Measurements from ENCODE around the gene TMEM82.

The TMEM82 gene

DNA sequence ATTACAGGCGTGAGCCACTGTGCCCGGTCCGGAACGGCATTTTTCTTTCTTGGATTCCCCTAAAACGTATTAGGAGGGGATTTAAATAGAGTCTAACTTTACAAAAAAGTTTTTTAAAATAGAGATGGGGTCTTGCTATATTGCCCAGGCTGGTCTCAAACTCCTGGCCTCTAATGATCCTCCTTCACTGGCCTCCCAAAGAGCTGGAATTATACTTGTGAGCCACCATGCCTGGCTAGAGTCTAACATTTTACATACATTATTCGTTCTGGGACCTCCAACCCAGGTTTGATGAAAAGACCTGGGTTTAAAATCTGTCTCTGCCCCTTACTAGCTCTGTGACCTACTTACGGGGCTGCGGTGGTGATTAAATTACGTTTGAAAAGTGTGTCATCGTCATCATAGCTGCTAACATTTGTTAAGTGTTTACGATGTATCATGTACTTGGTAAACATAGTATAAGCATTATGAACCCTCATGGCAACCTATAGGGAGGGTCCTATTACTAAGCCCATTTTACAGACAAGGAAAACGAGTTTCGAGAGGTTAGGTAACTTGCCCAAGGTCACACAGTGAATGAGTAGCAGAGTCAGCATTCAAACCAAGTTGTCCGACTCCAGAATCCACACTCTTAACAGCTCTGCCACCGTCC, 33.7 kb upstream of the TMEM82 start:
- no peaks in the 10 kb centered on the region for H3K9me3 ChIP-seq (ENCODE audit: insufficient read depth, low read length)
- no peak overlapping the region for H3K9ac ChIP-seq (ENCODE audit: insufficient read length, low read depth)
- no peaks in the 10 kb centered on the region for H3K4me1 ChIP-seq (ENCODE audit: insufficient read depth, insufficient read length)
- no peak for DNase-seq (ENCODE audit: low read depth, low spot score)
- TF ChIP-seq ZNF274 (IDR thresholded peaks at IDR 0.05; ENCODE audit: low read depth, low read length) (no peak), SUZ12 (IDR thresholded peaks at IDR 0.05; ENCODE audit: extremely low read depth, insufficient read depth, insufficient read length) (no peak), YY1 (IDR thresholded peaks at IDR 0.05; ENCODE audit: insufficient read depth, insufficient read length) (no peak)
- H3K27me3 ChIP-seq (ENCODE audit: insufficient read depth, insufficient read length), result no peaks in the 10 kb centered on the region
- no peak overlapping the region for H3K4me3 ChIP-seq (ENCODE audit: insufficient read length, low read depth)
- peaks cover 13% of the 10 kb centered on the region for H3K36me3 ChIP-seq (ENCODE audit: insufficient read depth, insufficient read length, low read length)

- H3K27me3 ChIP-seq (ENCODE audit: insufficient read depth, insufficient read length), result no peaks in the 10 kb centered on the region
- TF ChIP-seq YY1 (IDR thresholded peaks at IDR 0.05; ENCODE audit: insufficient read depth, insufficient read length) (no peak), SUZ12 (IDR thresholded peaks at IDR 0.05; ENCODE audit: extremely low read depth, insufficient read depth, insufficient read length) (no peak), ZNF274 (IDR thresholded peaks at IDR 0.05; ENCODE audit: low read depth, low read length) (no peak)
- no peak for DNase-seq (ENCODE audit: low read depth, low spot score)
- no peak overlapping the region for H3K9ac ChIP-seq (ENCODE audit: insufficient read length, low read depth)
- no peaks in the 10 kb centered on the region for H3K4me1 ChIP-seq (ENCODE audit: insufficient read depth, insufficient read length)
- no peak overlapping the region for H3K4me3 ChIP-seq (ENCODE audit: insufficient read length, low read depth)
- H3K36me3 ChIP-seq (ENCODE audit: insufficient read depth, insufficient read length, low read length), result peaks cover 13% of the 10 kb centered on the region
- no peaks in the 10 kb centered on the region for H3K9me3 ChIP-seq (ENCODE audit: insufficient read depth, low read length)
Observed at GRCh38 chr1:15709226-15709625, 33.1 kb upstream of the TMEM82 start.

DNA sequence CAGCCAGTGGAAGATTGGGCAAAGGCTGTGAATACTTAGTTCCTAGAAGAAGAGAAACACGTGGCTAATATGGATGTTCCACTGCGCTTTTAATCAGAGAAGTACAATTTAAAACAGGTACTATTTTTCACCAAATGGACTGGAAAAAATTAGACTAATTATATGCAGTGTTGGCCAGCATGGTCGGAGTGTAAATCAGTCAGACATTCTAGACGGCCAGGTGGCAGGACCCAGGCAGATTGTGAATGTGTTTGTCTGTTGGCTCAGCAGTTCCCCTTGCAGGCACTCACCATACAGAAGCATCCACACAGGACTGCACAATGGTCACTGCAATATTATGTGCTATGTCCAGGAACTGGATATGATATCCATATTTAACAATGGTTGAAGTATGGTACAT, 30.1 kb upstream of the TMEM82 start:
- Histone ChIP-seq H3K27me3 (ENCODE audit: insufficient read depth, insufficient read length) (no peaks in the 10 kb centered on the region), H3K4me3 (ENCODE audit: insufficient read length, low read depth) (no peak overlapping the region), H3K4me1 (ENCODE audit: insufficient read depth, insufficient read length) (no peaks in the 10 kb centered on the region), H3K9ac (ENCODE audit: insufficient read length, low read depth) (no peak overlapping the region), H3K9me3 (ENCODE audit: insufficient read depth, low read length) (no peaks in the 10 kb centered on the region), H3K36me3 (ENCODE audit: insufficient read depth, insufficient read length, low read length) (peaks cover 16% of the 10 kb centered on the region)
- DNase-seq (ENCODE audit: low read depth, low spot score), result no peak
- TF ChIP-seq SUZ12 (IDR thresholded peaks at IDR 0.05; ENCODE audit: extremely low read depth, insufficient read depth, insufficient read length), result no peak
- TF ChIP-seq YY1 (IDR thresholded peaks at IDR 0.05; ENCODE audit: insufficient read depth, insufficient read length), result no peak
- no peak for TF ChIP-seq ZNF274 (IDR thresholded peaks at IDR 0.05; ENCODE audit: low read depth, low read length)

GRCh38 chr1:15714406-15715136, 27.7 kb upstream of the TMEM82 start:
- no peaks in the 10 kb centered on the region for H3K27me3 ChIP-seq (ENCODE audit: insufficient read depth, insufficient read length)
- peaks cover 2% of the 10 kb centered on the region for H3K4me1 ChIP-seq (ENCODE audit: insufficient read depth, insufficient read length)
- H3K9ac ChIP-seq (ENCODE audit: insufficient read length, low read depth), result no peak overlapping the region
- TF ChIP-seq ZNF274 (IDR thresholded peaks at IDR 0.05; ENCODE audit: low read depth, low read length), result no peak
- TF ChIP-seq SUZ12 (IDR thresholded peaks at IDR 0.05; ENCODE audit: extremely low read depth, insufficient read depth, insufficient read length), result no peak
- no peak for TF ChIP-seq YY1 (IDR thresholded peaks at IDR 0.05; ENCODE audit: insufficient read depth, insufficient read length)
- peaks cover 34% of the 10 kb centered on the region for H3K36me3 ChIP-seq (ENCODE audit: insufficient read depth, insufficient read length, low read length)
- DNase-seq (ENCODE audit: low read depth, low spot score), result no peak
- H3K9me3 ChIP-seq (ENCODE audit: insufficient read depth, low read length), result no peaks in the 10 kb centered on the region
- H3K4me3 ChIP-seq (ENCODE audit: insufficient read length, low read depth), result no peak overlapping the region

GRCh38 chr1:15717418-15718125, 24.7 kb upstream of the TMEM82 start:
- Histone ChIP-seq H3K9me3 (ENCODE audit: insufficient read depth, low read length) (no peaks in the 10 kb centered on the region), H3K9ac (ENCODE audit: insufficient read length, low read depth) (no peak overlapping the region), H3K36me3 (ENCODE audit: insufficient read depth, insufficient read length, low read length) (peaks cover 52% of the 10 kb centered on the region), H3K27me3 (ENCODE audit: insufficient read depth, insufficient read length) (no peaks in the 10 kb centered on the region), H3K4me1 (ENCODE audit: insufficient read depth, insufficient read length) (peaks cover 4% of the 10 kb centered on the region), H3K4me3 (ENCODE audit: insufficient read length, low read depth) (no peak overlapping the region)
- DNase-seq (ENCODE audit: low read depth, low spot score), result no peak
- TF ChIP-seq YY1 (IDR thresholded peaks at IDR 0.05; ENCODE audit: insufficient read depth, insufficient read length) (no peak), SUZ12 (IDR thresholded peaks at IDR 0.05; ENCODE audit: extremely low read depth, insufficient read depth, insufficient read length) (no peak), ZNF274 (IDR thresholded peaks at IDR 0.05; ENCODE audit: low read depth, low read length) (no peak)

DNA sequence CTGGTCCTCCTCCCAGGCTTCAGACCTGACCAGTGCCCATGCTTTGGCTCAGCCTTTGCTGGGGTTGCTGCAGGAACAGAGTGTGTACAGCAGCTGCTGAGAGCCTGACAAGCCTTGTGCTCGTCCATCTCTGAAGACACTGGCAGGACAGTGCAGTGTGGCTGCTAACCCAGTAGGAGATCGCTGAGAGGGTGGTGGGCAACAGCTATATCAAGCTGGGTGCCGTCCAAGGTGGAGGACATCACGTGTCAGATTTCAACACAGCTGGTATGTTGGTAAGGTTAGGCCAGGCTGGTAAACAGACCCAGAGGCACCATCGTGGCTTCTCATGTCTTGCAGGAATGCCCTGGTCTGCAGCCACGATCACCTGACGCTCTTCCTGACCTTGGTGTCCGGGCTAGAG, 24.1 kb upstream of the TMEM82 start:
- H3K9me3 ChIP-seq (ENCODE audit: insufficient read depth, low read length), result no peaks in the 10 kb centered on the region
- no peak for TF ChIP-seq ZNF274 (IDR thresholded peaks at IDR 0.05; ENCODE audit: low read depth, low read length)
- TF ChIP-seq YY1 (IDR thresholded peaks at IDR 0.05; ENCODE audit: insufficient read depth, insufficient read length), result no peak
- TF ChIP-seq SUZ12 (IDR thresholded peaks at IDR 0.05; ENCODE audit: extremely low read depth, insufficient read depth, insufficient read length), result no peak
- no peak for DNase-seq (ENCODE audit: low read depth, low spot score)
- peaks cover 6% of the 10 kb centered on the region for H3K4me1 ChIP-seq (ENCODE audit: insufficient read depth, insufficient read length)
- no peaks in the 10 kb centered on the region for H3K27me3 ChIP-seq (ENCODE audit: insufficient read depth, insufficient read length)
- H3K4me3 ChIP-seq (ENCODE audit: insufficient read length, low read depth), result no peak overlapping the region
- H3K9ac ChIP-seq (ENCODE audit: insufficient read length, low read depth), result no peak overlapping the region
- peaks cover 55% of the 10 kb centered on the region for H3K36me3 ChIP-seq (ENCODE audit: insufficient read depth, insufficient read length, low read length)

Data from NT2/D1 (cell line).